ENCODE results near the gene DLGAP4.
"Not testable (repeated sequence)": the region's sequence is repeated elsewhere in the genome, so short reads cannot be mapped to it uniquely, and the experiment has no call there.

DLGAP4 gene

DNA sequence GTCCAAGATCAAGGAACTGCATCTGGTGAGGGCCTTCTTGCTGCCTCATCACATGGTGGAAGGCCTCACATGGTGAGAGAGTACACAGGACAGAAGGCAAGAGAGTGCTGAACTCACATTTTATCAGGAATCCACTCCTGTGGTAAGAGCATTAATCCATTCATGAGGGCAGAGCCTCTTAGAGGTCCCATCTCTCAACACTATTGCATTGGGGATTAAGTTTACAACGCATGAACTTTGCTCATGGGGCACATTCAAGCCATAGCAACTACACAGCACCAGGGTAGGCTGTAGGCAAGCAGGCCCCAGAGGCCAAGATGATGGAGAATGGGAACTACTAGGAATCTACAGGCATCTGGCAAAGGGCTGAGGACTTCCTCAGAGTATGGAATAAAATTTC, 257.2 kb downstream of the DLGAP4 start:
- H3K4me1 ChIP-seq (ENCODE audit: insufficient read depth, low read length), result peaks cover 6% of the 10 kb centered on the region; the same call in 1 of the 2 replicates
- H3K9ac ChIP-seq (ENCODE audit: low read depth, low read length), result no peak overlapping the region
- H3K36me3 ChIP-seq (ENCODE audit: insufficient read depth, low read length), result no peaks in the 10 kb centered on the region
- H3K9me3 ChIP-seq (ENCODE audit: control insufficient read depth, insufficient read depth, low read length), result no peaks in the 10 kb centered on the region

- H3K9me3 ChIP-seq (ENCODE audit: control insufficient read depth, insufficient read depth, low read length); H3K4me1 ChIP-seq (ENCODE audit: insufficient read depth, low read length); H3K36me3 ChIP-seq (ENCODE audit: insufficient read depth, low read length); H3K9ac ChIP-seq (ENCODE audit: low read depth, low read length): not testable (repeated sequence)
Measured at GRCh38 chr20:36564078-36564725, 258.1 kb downstream of the DLGAP4 start.

DNA sequence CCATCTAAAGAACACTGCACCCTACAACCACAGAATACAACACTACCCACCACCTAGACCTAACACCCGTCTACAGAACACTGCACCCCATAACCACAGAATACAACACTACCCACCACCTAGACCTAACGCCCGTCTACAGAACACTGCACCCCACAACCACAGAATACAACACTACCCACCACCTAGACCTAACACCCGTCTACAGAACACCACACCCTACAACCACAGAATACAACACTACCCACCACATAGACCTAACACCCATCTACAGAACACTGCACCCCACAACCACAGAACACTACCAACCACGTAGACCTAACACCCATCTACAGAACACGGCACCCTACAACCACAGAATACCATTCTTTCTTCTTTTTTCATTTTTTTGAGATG, 258.6 kb downstream of the DLGAP4 start:
- H3K9me3 ChIP-seq (ENCODE audit: control insufficient read depth, insufficient read depth, low read length); H3K4me1 ChIP-seq (ENCODE audit: insufficient read depth, low read length); H3K36me3 ChIP-seq (ENCODE audit: insufficient read depth, low read length); H3K9ac ChIP-seq (ENCODE audit: low read depth, low read length): not testable (repeated sequence)

- Histone ChIP-seq H3K36me3 (ENCODE audit: insufficient read depth, low read length) (no peaks in the 10 kb centered on the region), H3K4me1 (ENCODE audit: insufficient read depth, low read length) (peaks cover 13% of the 10 kb centered on the region), H3K9ac (ENCODE audit: low read depth, low read length) (no peak overlapping the region), H3K9me3 (ENCODE audit: control insufficient read depth, insufficient read depth, low read length) (no peaks in the 10 kb centered on the region)
Measured at GRCh38 chr20:36565520-36565919, 259.4 kb downstream of the DLGAP4 start.

DNA sequence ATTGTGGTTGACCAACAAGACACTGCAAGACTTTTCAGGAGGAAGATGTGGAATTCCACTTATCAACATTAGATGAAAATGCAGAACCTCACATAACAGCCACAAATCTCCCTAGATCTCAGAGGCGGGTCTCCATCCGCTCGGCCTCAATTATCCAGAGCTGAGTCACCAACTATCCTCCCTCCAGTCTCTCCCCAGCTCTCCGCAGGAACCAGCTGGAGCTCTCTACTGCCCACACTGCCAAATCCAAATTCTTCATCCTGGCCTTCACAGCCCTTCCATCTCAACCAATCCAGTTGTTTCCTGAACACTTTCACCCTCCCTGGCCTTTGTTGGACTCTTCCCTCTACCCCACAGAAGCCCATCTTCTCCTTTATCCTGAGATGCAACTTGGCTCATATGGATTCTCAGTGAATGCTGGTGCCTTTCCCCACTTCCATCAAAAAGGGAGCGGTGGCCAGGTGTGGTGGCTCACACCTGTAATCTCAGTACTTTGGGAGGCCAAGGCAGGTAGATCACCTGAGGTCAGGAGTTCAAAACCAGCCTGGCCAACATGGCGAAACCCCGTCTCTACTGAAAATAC, 263.8 kb downstream of the DLGAP4 start:
- no peaks in the 10 kb centered on the region for H3K36me3 ChIP-seq (ENCODE audit: insufficient read depth, low read length)
- H3K9me3 ChIP-seq (ENCODE audit: control insufficient read depth, insufficient read depth, low read length), result no peaks in the 10 kb centered on the region
- peaks cover 11% of the 10 kb centered on the region; the same call in 1 of the 2 replicates for H3K4me1 ChIP-seq (ENCODE audit: insufficient read depth, low read length)
- H3K9ac ChIP-seq (ENCODE audit: low read depth, low read length), result no peak overlapping the region

- H3K9me3 ChIP-seq (ENCODE audit: control insufficient read depth, insufficient read depth, low read length), result no peaks in the 10 kb centered on the region
- H3K4me1 ChIP-seq (ENCODE audit: insufficient read depth, low read length), result peaks cover 20% of the 10 kb centered on the region; the same call in 1 of the 2 replicates
- H3K9ac ChIP-seq (ENCODE audit: low read depth, low read length), result peak overlapping the region; percentile 86
- no peaks in the 10 kb centered on the region for H3K36me3 ChIP-seq (ENCODE audit: insufficient read depth, low read length)
Measured at GRCh38 chr20:36571564-36572504, 265.7 kb downstream of the DLGAP4 start.

DNA sequence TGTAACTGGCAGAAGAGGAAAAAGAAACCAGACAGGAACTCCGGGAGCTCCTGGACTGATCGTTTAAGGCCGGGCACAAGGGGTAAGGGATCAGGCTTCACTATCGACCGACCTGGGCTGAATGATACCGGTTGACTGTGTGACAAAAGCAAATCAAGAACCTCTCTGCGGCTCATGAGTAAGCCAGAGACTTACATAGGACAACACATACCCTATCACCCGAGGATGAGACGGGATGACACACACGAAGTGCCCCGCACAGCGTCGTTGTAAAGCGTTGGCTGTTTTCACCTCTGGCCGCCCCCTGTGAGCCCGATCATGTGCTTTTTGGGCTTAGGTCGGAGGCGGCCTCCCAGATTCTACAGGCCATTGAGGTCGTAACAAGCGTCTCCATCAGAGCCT, 266.6 kb downstream of the DLGAP4 start:
- H3K36me3 ChIP-seq (ENCODE audit: insufficient read depth, low read length), result no peaks in the 10 kb centered on the region
- H3K9ac ChIP-seq (ENCODE audit: low read depth, low read length), result peak overlapping the region; percentile 86
- H3K9me3 ChIP-seq (ENCODE audit: control insufficient read depth, insufficient read depth, low read length), result no peaks in the 10 kb centered on the region

DNA sequence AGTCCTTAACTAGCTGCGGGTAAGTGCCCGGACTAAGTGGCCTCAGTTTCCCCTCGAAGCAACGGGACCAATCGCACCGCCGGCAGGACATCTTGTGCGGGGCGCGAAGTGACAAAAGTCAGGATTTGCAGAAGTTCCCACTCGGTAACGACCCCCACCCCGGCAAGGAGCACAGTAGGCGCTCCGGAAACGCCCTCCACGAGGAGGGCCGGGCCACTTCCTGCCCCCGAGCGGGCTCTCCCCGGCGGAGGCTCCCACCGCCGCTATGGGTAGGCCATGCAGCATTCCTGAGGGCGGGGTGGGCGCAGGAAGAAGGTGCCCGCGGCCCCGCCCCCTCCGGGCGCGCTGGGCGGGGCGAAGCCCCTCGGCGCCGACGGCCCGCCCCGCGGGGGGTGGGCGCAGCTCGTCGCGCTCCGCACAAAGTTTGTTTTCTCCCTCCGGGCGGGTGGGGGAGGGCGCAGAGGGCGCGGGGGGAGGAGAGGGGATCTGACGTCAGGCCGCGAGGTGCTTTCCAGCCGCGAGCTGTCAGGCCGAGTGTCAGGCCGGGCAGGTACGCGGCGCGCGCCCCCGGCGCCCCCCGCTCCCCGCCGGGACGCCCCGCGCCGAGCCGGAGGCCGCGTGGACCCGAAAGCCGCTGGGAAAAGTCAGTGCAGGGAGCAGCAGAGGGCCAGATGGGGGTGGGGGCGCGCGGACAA, 267.1 kb downstream of the DLGAP4 start, which contains the start of gene TGIF2:
TSS of gene TGIF2 (plus strand) at position 495 of the 695 bp plus-strand sequence. CDS start 5,178 bp downstream, outside the sequence.
- Histone ChIP-seq H3K9ac (ENCODE audit: low read depth, low read length) (peak within 1 kb of the TSS; percentile 88), H3K4me1 (ENCODE audit: insufficient read depth, low read length) (peaks cover 20% of the 10 kb centered on the region; the same call in 1 of the 2 replicates), H3K36me3 (ENCODE audit: insufficient read depth, low read length) (no peaks in the 10 kb centered on the region), H3K9me3 (ENCODE audit: control insufficient read depth, insufficient read depth, low read length) (no peaks in the 10 kb centered on the region)

More for the DNA sequence above, 266.6 kb downstream of the DLGAP4 start:
- peaks cover 20% of the 10 kb centered on the region; the same call in 1 of the 2 replicates for H3K4me1 ChIP-seq (ENCODE audit: insufficient read depth, low read length)

GRCh38 chr20:36573798-36574365, 267.7 kb downstream of the DLGAP4 start:
- Histone ChIP-seq H3K4me1 (ENCODE audit: insufficient read depth, low read length) (peaks cover 20% of the 10 kb centered on the region; the same call in 1 of the 2 replicates), H3K9me3 (ENCODE audit: control insufficient read depth, insufficient read depth, low read length) (no peaks in the 10 kb centered on the region), H3K36me3 (ENCODE audit: insufficient read depth, low read length) (no peaks in the 10 kb centered on the region; the same call in 1 of the 2 replicates), H3K9ac (ENCODE audit: low read depth, low read length) (peak overlapping the region; percentile 88)

DNA sequence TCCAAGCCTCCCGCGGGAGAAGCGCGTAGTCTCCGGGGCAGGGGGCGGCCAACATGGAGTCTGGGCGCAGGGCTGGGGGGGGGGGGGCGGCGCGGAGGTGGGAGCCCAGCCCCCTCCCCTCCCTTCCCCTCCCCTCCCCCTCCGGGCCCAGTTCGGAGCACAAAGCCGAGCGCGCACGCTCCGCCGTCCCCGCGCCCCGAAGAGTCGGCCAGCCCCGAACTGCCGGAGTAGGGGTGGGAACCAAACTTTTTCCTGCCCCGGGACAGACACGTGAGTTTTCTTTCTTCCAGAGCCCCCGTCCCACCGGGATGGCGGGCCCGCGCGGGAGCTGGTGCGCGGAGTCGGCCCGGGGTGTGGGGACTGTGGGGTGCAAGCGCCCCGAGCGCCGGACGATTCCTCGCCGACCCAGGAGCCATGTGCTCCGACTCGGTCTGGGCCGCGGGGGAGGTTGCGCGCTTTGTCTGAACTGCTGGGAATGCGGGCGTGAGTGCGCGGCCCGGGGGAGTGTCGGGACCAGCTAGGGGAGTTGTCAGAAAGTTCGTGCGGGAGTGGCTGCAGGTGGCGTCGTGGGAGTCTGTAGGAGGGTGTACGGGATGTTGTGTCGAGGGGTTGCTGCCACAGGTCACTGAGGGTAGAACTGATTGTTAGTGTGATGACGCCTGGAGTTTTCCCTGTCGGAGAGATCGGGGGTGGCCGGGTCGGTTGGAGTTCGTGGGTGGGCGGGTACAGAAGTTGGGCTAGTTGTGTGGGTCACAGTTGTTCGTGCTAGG, 268.4 kb downstream of the DLGAP4 start:
- no peaks in the 10 kb centered on the region for H3K9me3 ChIP-seq (ENCODE audit: control insufficient read depth, insufficient read depth, low read length)
- H3K4me1 ChIP-seq (ENCODE audit: insufficient read depth, low read length), result peaks cover 19% of the 10 kb centered on the region; the same call in 1 of the 2 replicates
- no peaks in the 10 kb centered on the region; the same call in 1 of the 2 replicates for H3K36me3 ChIP-seq (ENCODE audit: insufficient read depth, low read length)
- peak overlapping the region; percentile 88 for H3K9ac ChIP-seq (ENCODE audit: low read depth, low read length)

- H3K4me1 ChIP-seq (ENCODE audit: insufficient read depth, low read length), result peaks cover 9% of the 10 kb centered on the region; the same call in 1 of the 2 replicates
- no peak overlapping the region for H3K9ac ChIP-seq (ENCODE audit: low read depth, low read length)
- no peaks in the 10 kb centered on the region for H3K9me3 ChIP-seq (ENCODE audit: control insufficient read depth, insufficient read depth, low read length)
- H3K36me3 ChIP-seq (ENCODE audit: insufficient read depth, low read length), result peaks cover 2% of the 10 kb centered on the region; the same call in 1 of the 2 replicates
Measured at GRCh38 chr20:36576081-36576445, 269.9 kb downstream of the DLGAP4 start.

Measured in ES-I3 (cell line).